Lung microvascular endothelial cell (primary cell): ENCODE results near the gene ARID1A. TPM values are rescaled to one million over a fixed set of nuclear protein-coding genes. Genes with fewer than 3 reads are reported as not detected.
"Not testable (repeated sequence)": the region's sequence is repeated elsewhere in the genome, so short reads cannot be mapped to it uniquely, and the experiment has no call there.

Experiments used
- DNase-seq, 2 donors: peaks; one replicate each; pipeline versions ENCODE4 v3.0.0 to v3.0.0-alpha.2; 2010; ENCODE audit warnings: low read depth in 2 of 2
- total RNA-seq: library from RNA; depleted of rRNA; stranded (reverse); fragments of >200 nt; gene quantifications from 2 replicates; pipeline ENCODE4 v1.2.1, GENCODE V29; 2014

The ARID1A gene
- total RNA-seq, 1 donor from 2014 or later, result 9.5 TPM

GRCh38 chr1:26787706-26788514 lies 92.1 kb downstream of the ARID1A start, which contains the start of gene PIGV:
Gene PIGV, plus strand, starts transcription at chr1:26787950. Its CDS starts 2,866 bp downstream, at chr1:26790816.
- DNase-seq, result peak; percentile 85 to 88

- DNase-seq, result no peak
Measured at GRCh38 chr1:26788515-26788785, 92.6 kb downstream of the ARID1A start.

GRCh38 chr1:26788836-26789611 lies 93.2 kb downstream of the ARID1A start:
- peak; percentile 84 to 88 for DNase-seq

GRCh38 chr1:26789612-26789865 lies 93.7 kb downstream of the ARID1A start:
- no peak for DNase-seq

- DNase-seq, result no peak
Measured at GRCh38 chr1:26789931-26790330, 94.1 kb downstream of the ARID1A start.

- no peak for DNase-seq
Measured at GRCh38 chr1:26790551-26790953, 94.7 kb downstream of the ARID1A start.

GRCh38 chr1:26791148-26791547 lies 95.3 kb downstream of the ARID1A start:
- no peak for DNase-seq

- DNase-seq, result no peak
Measured at GRCh38 chr1:26791626-26792025, 95.8 kb downstream of the ARID1A start.

- no peak for DNase-seq
Measured at GRCh38 chr1:26792924-26793323, 97.1 kb downstream of the ARID1A start.

GRCh38 chr1:26794391-26794790 lies 98.6 kb downstream of the ARID1A start:
- DNase-seq, result no peak

GRCh38 chr1:26797627-26798026 lies 101.8 kb downstream of the ARID1A start:
- no peak for DNase-seq

GRCh38 chr1:26799479-26800142 lies 103.8 kb downstream of the ARID1A start:
- DNase-seq, result peak; percentile 41 to 55

- not testable (repeated sequence) for DNase-seq
Measured at GRCh38 chr1:26803932-26804331, 108.1 kb downstream of the ARID1A start.

- peak; percentile 56 to 66 for DNase-seq
Measured at GRCh38 chr1:26810105-26810504, 114.3 kb downstream of the ARID1A start.

- no peak for DNase-seq
Measured at GRCh38 chr1:26811057-26811456, 115.2 kb downstream of the ARID1A start.

GRCh38 chr1:26811708-26812107 lies 115.9 kb downstream of the ARID1A start:
- no peak for DNase-seq

GRCh38 chr1:26814377-26814776 lies 118.6 kb downstream of the ARID1A start:
- DNase-seq, result no peak

GRCh38 chr1:26814893-26815292 lies 119.1 kb downstream of the ARID1A start:
- no peak for DNase-seq

GRCh38 chr1:26820784-26821269 lies 125.0 kb downstream of the ARID1A start:
- DNase-seq, result peak in 1 of 2 donors; percentile 26

- DNase-seq, result no peak
Measured at GRCh38 chr1:26822737-26823395, 127.1 kb downstream of the ARID1A start.

- no peak for DNase-seq
Measured at GRCh38 chr1:26824731-26825130, 128.9 kb downstream of the ARID1A start.
